Activated CD4-positive, CD25-positive, alpha-beta regulatory T cell treated with anti-CD3 and anti-CD28 coated beads, Interleukin-2, amount 50 U/mL, for 16 hours (primary cell): ENCODE results near the gene IER3.

Experiments
- DNase-seq: peaks from one replicate; pipeline ENCODE4 v3.0.0-alpha.2; 2020; ENCODE audit warnings: low read depth, low spot score

Gene IER3

DNA sequence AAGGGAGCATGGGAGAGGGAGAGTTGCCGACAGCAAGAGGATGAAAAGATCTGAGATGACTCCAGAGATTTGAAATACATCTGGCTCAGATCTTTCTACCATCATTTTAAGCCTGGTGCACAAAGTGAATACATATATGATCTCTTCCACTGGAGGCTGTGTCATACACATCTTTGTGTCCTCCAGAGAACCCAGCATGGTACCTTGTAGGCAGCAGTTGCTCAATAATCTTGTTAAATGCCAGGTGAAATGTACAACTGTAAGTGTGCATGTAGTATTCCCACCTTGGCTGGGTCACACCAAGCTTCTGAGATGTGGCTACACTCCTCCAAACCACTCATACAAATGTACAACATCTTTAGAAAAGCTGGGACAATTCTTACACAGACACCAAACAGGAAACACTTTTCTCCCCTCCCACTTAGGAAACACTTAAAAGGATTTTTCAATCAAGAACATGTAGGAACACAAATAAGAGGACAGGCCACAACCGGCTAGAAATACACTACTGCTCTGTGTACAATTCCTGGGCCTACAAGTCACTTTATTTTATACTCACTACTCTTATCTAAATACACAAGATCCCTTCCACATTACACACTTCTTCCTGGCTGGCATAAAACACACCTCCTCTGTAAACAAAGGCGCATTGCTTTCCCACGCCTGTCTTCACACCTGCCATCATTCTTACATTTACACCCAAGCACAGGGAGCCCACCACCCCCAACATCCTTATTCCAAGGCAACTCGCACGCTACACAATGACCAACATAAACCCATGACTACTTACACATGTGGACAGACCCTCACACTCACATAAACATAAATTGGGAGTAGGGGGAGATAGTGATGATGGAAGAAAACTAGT lies 3.8 kb upstream of the IER3 start:
- DNase-seq = no peak

DNA sequence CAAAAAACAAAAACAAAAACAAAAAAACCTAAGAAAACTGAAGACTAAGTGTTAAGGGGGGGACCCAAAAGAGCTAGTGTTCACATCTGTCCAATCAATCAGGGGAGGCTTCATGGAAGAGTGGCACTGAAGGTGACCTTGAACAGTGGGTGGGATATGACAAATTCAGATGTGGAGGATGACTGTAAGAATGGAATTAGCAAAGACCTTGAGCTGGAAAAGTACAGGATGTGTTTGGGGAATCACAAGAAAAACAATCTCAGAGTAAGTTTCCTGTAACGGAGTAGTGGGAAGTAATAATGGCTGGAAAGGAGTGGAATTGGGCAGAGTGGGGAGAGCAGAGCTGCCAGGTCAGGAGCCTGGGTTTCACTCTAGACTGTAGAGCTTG lies 2.9 kb upstream of the IER3 start:
- no peak for DNase-seq

DNA sequence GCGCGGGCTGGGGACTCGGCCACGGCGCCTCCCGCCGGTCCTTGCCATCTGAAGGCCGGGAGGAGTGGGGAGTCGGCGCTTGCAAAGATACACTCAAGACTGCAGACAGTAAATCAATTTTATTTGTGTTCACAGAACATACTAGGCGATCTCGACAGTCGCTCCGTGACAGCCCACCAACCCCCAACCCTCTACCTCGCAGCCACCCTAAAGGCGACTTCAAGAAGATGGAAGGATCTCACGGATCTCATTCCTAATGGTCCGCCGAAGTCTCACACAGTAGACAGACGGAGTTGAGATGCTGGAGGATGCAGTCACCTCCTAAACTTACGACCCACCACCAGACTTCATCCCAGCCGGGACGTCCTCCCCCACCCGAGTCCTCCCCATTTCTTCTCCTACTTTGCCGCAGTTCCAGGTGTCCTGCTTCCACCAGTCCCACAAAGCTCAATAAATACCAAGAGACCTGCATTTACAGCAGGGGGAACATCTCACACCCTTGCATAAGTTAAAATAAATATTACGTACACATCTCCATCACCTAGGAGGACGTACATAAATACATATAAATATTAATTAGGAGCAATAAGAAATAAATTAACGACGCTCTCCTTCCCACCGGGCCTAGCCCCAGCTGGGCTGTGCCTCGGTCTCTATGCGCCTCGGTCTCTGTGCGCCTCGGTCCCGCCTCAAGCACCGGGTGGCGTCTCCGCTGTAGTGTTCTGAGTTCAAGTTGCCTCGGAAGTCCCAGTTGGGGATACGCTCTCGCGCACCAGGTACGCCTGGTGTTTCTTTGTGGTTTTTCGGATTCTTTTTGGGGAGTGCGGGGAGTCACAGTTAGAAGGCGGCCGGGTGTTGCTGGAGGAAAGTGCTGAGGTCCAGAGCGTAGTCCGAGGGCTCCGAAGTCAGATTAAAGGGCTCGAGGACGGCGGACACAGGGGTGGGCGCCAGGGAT lies 971 bp downstream of the IER3 start:
- no peak for DNase-seq

DNA sequence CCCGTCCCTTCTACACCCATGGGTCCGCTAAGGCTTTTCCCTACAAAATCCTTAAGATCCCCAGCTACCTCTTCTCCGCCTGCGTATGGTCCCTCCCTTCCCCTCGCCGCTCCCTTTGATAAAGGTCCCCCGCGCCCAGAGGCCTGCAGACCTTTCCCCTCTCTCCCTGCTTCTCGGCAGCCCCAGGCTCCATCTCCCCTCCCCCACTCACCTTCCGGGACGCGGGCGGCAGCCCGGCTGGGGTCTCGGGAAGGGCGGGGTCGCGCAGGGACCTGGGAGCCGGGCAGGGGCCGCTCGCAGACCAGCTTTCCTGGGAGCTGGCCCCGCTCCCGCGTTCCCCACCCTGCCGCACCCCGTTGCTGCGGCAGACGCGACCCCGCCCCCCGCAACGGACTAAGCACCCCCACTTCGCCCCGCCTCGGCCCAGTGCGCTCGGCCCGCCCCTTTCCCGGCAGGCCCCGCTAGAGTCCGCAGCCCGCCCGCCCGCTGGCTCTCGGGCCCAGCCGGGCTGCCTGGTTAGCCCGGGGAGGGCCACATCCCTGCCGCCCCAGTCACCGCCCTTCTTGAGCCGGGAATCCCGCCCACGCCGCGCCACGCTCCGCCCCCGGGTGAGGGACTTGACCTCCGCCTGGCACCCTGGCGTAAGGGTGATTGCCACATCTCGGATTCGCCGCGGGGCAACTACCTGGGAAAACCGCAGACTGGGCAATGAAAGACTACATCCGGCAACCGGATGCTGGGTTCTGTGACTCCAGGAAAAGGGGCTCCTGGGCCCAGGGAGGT lies 1.8 kb downstream of the IER3 start, which contains the start of gene FLOT1:
Gene FLOT1, minus strand, starts transcription at position 372 of the 783 bp plus-strand sequence. CDS start 498 bp downstream, outside the sequence.
- peak; percentile 60 for DNase-seq

GRCh38 chr6:30741789-30742315 lies 2.5 kb downstream of the IER3 start:
- no peak for DNase-seq

DNA sequence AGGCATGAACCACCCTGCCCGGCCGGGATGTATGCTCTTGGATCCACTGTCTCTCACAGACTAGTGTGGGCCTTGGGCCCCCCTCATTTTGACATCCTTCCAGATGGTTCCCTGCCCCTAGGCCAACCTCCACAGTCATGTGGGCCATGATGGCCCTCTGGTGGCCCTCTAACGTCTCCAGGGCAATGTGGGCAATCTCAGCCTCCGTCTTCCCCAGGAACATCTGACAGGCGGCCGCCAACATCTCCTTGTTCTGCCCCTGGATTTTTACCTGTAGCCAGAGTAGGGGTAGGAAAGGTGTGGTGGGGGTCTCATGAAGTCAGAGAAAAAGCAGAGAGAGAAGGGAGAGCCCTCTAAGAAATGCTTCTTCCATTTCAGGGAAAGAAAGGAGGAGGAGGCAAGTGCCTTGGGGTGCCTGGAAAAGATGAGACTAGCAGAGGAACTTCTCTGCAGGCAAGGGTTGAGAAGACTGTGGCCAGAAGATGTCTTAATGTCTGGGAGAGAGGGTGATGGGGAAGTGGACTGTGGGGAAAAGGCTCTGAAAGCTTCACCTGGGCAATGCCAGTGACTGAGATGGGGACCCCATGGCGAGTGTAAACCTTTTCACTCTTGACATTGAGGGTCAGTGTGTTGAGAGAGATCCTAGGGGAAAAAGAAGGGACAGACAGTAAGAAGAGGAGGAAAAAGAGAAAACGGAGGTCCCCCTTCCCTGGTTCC lies 3.1 kb downstream of the IER3 start:
- no peak for DNase-seq

GRCh38 chr6:30740540-30740870 lies 3.8 kb downstream of the IER3 start:
- DNase-seq = no peak

DNA sequence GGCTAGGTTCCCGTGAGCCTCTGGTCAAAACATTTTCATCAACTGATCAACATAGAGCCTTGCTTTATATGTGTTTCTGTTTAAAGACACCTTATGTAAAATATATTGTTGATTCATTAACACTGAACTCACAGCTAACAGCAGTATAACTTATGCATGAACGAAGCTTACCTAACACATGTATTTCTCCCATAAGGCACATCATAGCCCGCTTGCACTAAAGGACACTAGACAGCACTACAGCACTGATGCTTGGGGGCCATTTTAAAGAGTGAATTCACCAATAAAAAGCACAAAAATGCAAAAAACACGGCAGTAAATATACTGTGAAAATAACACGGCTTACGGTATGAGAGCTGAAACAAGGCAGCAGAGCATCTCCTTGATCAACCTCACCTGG lies 5.8 kb downstream of the IER3 start:
- no peak for DNase-seq

DNA sequence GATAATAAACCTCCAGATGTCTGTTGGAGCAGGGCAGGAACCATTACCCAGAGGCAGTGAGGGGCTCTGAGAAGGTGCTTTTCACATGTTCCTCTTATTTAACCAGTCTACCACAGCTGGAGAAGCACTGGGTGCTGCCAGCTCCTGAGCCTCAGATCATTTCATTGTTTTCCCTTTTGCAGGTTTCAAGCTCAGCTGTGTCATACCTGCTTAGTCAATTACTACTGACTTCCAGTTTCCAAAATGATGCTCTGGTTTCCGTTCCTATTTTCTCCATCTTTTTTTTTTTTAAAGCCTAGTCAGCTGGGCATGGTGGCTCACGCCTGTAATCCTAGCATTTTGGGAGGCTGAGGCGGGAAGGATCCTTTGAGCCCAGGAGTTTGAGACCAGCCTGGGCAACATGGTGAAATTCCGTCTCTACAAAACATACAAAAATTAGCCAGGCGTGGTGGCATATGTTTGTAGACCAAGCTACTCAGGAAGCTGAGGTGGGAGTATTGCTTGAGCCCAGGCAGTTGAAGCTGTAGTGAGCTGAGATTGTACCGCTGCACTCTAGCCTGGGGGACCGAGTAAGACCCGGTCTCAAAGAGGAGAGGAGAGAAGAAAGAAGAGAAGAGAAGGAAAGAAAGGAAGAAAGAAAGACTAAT lies 8.6 kb downstream of the IER3 start:
- DNase-seq = no peak

DNA sequence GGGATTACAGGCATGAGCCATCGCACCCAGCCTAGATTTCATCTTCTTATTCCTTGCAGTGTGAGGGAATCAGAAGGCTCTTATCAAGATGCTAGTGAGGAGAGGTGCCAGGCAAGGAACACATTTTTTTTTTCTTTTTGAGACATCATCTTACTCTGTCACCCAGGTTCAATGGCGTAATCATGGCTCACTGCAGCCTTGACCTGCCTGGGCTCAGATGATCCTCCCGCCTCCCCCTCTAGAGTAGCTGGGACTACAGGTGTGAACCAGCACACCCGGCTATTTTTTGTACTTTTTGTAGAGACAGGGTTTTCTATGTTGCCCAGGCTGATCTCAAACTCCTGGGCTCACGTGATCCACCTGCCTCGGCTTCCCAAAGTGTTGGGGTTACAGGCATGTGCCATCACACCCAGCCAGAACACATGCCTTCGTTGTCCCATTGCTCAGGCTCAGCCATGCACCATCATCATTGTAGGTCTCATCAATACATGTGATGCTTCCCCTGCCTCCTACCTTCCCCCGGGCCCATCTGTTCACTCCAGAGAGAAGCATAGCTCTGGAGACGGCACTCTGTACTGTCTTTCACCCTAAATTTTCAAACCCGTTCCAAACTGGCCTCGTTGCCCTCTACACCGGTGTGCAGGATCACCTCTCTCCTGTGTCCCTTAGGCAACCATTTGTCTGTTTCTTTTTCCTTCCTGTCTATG lies 12.0 kb downstream of the IER3 start:
- no peak for DNase-seq

DNA sequence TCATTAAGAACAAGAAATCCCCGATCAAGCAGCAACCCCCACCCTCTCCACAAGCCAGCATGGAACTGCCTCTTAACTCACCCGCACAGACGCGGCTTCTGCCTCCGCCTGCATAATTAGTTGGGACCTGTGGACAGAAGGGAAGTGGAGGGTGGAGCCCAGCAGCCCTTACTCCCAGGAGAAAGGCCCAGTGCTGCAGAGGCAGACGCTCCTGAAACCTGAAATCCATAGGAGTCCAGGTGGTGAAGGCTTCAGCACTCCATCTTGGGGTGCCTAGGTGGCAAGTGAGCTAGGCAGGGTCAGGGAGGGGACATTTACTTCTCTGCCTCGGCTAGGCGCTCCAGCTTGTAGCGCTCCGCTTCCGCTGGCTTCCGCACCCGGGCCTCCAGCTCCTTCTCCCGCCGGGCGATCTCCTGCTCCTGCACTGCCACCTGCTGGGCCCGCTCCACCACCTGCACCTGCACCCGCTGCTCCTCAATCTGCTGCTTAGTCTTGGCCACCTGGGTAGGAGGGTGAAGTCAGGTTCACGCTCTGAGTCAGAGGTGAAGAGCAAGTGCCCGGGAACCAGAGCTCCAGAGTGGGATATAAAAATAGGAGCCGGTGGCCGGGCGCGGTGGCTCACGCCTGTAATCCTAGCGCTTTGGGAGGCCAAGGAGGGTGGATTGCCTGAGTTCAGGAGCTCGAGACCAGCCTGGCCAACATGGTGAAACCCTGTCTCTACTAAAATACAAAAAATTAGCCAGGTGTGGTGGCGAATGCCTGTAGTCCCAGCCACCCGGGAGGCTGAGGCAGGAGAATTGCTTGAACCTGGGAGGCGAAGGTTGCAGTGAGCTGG lies 13.5 kb downstream of the IER3 start:
- DNase-seq = peak; percentile 66

- no peak for DNase-seq
Observed at GRCh38 chr6:30727920-30728553, 16.3 kb downstream of the IER3 start.

DNA sequence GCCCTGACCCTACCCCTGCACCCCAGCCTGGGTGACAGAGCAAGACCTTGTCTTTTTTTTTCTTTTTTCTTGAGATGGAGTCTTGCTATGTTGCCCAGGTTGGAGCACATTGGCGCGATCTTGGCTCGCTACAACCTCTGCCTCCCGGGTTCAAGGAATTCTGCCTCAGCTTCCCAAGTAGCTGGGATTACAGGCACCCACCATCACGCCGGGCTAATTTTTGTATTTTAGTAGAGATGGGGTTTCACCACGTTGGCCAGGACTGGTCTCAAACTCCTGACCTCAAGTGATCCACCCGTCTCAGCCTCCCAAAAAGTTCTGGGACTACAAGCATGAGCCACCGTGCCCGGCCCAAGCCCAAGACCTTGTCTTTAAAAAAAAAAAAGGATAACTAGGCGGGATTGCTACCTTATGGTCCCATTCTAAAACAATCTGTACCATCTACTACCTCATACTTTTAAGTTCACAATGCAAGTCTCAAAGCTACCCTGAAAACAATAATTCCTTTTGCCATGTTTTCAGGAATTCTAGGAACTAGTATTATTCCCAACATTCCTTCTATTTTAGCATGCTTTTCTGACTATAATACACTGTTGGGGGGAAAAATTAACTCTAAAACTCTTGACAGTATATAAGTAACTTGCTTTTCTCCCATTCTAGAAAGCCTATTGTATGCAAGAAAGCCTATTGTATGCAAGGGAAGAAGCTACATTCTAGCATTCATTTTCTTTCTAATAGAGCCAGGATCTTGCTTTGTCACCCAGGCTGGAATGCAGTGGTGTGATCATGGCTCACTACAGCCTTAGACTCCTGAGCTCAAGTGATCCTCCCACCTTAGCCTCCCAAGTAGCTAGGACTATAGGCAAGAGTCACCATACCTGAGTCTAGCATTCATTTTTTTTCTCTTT lies 17.6 kb downstream of the IER3 start:
- no peak for DNase-seq

GRCh38 chr6:30725713-30726505 lies 18.4 kb downstream of the IER3 start:
- DNase-seq = no peak

- DNase-seq = no peak
Observed at GRCh38 chr6:30724906-30725667, 19.3 kb downstream of the IER3 start.
